A549 treated with GW870086 at 1 μM for 4 hours (cell line): ENCODE measurements around the gene PITPNM1. TPM values are rescaled to one million over a fixed set of nuclear protein-coding genes. Genes with fewer than 3 reads are reported as not detected.

ENCODE experiments used
- total RNA-seq: library from RNA; stranded (reverse); fragments of 200-300 nt; extraction: Qiagen RNA extraction; gene quantifications from 5 replicates; pipeline ENCODE4 v1.2.3, GENCODE V29; 2022; ENCODE audit warnings: low read depth

Gene PITPNM1
- 32.3 to 48.6 TPM (median 44.4 TPM) in 5 replicates for total RNA-seq

DNA sequence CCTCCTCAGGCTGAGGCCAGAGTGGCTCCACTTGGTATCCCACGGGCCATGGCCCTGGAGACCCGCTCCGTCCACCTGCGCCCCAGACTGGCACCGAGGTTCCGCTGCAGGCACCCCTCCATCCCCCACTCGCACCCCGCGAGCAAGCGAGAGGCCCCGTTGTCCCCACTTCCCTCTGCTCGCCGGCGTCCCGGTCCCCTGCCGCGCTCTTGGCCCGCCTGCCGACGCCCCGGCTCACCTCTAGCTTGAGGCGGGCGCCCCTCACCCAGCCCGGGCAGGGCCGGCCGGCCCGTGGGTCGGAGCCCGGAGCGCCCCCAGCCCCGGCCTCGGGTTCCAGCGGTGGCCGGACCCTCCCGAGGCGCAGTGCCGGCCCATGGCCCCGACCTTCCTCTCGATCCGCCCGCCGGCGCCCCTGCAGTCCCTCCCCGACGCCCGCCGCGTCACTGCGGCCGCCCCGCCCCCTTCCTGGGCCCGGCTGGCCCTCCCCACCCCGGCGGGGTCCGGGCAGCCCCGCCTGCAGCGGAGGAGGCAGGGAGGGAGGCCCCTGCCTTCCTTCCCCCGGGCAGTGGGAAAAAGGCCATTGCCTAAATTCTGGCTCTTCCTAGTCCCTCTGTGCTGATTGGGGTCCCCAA, at the start of gene PITPNM1:
Gene PITPNM1 (minus strand): TSS at position 414 of the 632 bp plus-strand sequence. CDS start 1,183 bp downstream, outside the sequence.

GRCh38 chr11:67522844-67523555, 17.8 kb upstream of the PITPNM1 start, which contains the start of gene CABP2:
TSS of gene CABP2 (minus strand) at chr11:67523446. CDS start at chr11:67523326, 120 bp downstream.

GRCh38 chr11:67507864-67508485, 2.8 kb upstream of the PITPNM1 start, which contains the start of gene CDK2AP2:
TSS of gene CDK2AP2 (minus strand) at chr11:67508162. CDS start at chr11:67508082, 80 bp downstream.

DNA sequence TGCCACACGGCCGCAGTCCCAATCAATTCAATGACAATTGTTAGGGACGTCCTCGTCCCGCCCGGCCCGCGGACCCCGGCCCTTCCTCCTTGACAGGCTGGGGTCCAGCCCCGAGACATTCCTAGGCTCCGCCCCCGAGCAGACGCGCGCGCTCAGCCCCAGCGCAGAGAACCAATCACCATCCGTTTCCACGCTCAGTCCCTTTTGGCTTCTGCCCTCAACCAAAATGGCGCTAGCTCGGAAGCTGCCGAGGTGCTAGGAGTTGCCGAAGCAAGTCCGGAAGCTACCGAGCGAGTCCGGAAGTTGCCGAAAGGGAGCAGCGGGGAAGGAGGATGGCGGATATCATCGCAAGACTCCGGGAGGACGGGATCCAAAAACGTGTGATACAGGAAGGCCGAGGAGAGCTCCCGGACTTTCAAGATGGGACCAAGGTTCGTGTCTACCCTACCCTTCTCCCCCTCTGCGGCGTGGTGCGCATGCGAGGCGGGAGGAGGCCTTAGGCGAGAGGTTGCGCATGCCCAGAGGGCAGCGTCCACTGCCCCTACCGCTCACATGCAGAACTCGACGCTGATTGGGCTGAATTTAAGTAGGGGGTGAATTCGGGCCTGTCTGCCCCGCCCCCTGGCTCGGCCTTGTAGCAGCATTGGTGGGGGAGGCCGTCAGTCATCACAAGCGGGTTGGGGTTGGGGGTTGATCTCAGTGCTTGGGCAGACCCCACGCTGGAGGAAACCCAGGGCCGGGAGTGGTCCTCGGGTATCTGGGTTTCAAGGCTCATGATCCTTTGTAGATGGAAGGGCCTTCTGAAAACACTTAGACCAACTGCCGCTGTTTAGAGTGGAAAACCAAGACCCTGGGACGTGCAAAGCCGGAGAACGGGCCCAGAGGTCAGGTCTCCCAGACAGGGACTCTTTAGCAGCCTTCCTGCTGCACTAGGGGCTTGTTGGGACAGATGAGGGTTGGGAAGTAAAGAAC, 22.1 kb downstream of the PITPNM1 start, which contains the start of gene AIP:
Gene AIP (plus strand): TSS at position 200 of the 972 bp plus-strand sequence. CDS start 133 bp downstream, at position 333.

GRCh38 chr11:67468759-67469507, 36.2 kb downstream of the PITPNM1 start, which contains the start of gene TMEM134:
TSS of gene TMEM134 (minus strand) at chr11:67469251. CDS start at chr11:67469192, 59 bp downstream.

DNA sequence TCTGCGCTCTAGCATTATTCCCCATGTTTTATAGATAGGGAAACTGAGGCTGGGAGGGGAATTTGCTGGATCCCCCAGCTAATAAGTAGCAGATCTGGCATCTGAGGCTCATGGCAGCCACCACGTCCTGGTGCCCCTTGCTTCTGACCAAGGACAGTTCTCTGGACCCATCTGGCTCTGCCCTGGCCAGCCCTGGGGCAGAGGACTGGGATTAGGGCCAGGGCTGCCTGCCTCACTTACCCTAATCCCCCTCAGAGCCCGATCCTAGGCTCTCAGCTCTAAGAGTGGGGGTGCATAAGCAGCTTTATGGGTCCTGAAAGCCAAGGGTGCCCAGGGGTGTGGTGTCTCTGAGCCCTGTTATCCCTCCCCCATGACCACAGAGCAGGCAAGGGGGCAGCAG, 50.1 kb downstream of the PITPNM1 start, which contains the start of gene CABP4:
Gene CABP4 (plus strand): TSS at position 301 of the 400 bp plus-strand sequence. CDS start 70 bp downstream, at position 371.

DNA sequence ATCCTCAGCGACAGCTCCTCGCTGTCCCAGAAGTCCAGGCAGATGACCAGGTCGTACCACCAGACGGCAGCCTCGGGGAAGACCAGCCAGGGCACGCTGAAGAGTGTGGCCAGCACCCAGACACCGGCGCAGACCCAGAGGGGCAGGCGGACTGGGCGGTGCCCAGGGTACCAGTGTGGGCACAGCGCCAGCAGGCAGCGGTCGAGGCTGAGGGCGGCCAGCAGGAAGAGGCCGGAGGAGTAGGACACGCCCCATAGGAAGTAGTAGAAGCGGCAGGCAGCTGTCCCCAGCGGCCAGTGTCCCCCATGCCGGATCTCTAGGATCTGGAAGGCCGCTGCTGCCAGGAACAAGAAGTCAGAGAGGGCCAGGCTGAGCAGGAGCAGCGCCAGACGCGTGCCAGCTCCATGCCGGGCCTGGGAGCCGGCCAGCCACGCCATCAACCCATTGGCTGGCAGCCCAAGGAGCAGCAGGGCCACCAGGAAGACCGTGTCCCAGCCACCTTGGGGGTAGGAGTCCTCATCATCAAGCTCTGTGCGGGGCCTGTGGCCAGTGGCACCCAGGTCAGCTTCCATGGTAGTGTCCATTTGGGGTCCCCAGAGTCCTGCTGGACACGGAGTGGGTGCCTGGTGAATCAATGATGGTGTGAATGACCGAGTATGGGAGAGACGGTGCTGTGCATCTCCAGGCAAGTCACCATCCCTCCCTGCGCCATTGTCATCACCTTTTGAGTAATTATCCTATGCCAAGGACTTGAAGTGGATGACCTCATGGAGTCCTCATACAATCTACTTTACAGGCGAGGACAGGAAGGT, 52.8 kb downstream of the PITPNM1 start, which contains the start of gene GPR152:
Gene GPR152 (minus strand): TSS at position 589 of the 812 bp plus-strand sequence. CDS start 5 bp downstream, at position 584.

Other genes with a start within 250 kb of the PITPNM1 start
- 25.8 to 39.1 TPM (median 36.4 TPM) in 5 replicates for gene GRK2, start 238.9 kb downstream of the PITPNM1 start, total RNA-seq
- gene ANKRD13D, start 216.1 kb downstream of the PITPNM1 start, total RNA-seq, result 18.7 to 29.1 TPM (median 26.9 TPM) in 5 replicates
- 16.6 to 32.1 TPM (median 27.6 TPM) in 5 replicates for gene SSH3, start 201.8 kb downstream of the PITPNM1 start, total RNA-seq
- 192 to 253 TPM (median 224 TPM) in 5 replicates for gene POLD4, start 151.8 kb downstream of the PITPNM1 start, total RNA-seq
- gene CLCF1, start 131.8 kb downstream of the PITPNM1 start, total RNA-seq, result 49.7 to 54.8 TPM (median 52.5 TPM) in 5 replicates
- gene RAD9A, start 113.4 kb downstream of the PITPNM1 start, total RNA-seq, result 23.3 to 34.3 TPM (median 31.1 TPM) in 5 replicates
- gene PPP1CA, start 103.5 kb downstream of the PITPNM1 start, total RNA-seq, result 267 to 305 TPM (median 288 TPM) in 5 replicates
- 0.09 to 0.16 TPM in 2 of 5 replicates, not detected in the others for gene TBC1D10C, start 101.3 kb downstream of the PITPNM1 start, total RNA-seq
- 0.14 to 0.19 TPM (median 0.14 TPM) in 5 replicates for gene CARNS1, start 89.7 kb downstream of the PITPNM1 start, total RNA-seq
- 41.3 to 50.1 TPM (median 47.5 TPM) in 5 replicates for gene RPS6KB2, start 76.9 kb downstream of the PITPNM1 start, total RNA-seq
- 0.15 to 0.36 TPM (median 0.23 TPM) in 5 replicates for gene PTPRCAP, start 67.7 kb downstream of the PITPNM1 start, total RNA-seq
- 49.1 to 60.0 TPM (median 56.1 TPM) in 5 replicates for gene CORO1B, start 61.9 kb downstream of the PITPNM1 start, total RNA-seq
- 0.08 TPM in 1 of 5 replicates, not detected in the others for gene GPR152, start 52.6 kb downstream of the PITPNM1 start, total RNA-seq
- gene CABP4, start 50.0 kb downstream of the PITPNM1 start, total RNA-seq, result not detected in 5 replicates
- gene TMEM134, start 36.1 kb downstream of the PITPNM1 start, total RNA-seq, result 50.2 to 66.2 TPM (median 60.8 TPM) in 5 replicates
- 39.1 to 45.8 TPM (median 45.1 TPM) in 5 replicates for gene AIP, start 22.3 kb downstream of the PITPNM1 start, total RNA-seq
- gene CDK2AP2, start 2.8 kb upstream of the PITPNM1 start, total RNA-seq, result 61.9 to 88.0 TPM (median 79.3 TPM) in 5 replicates
- not detected in 5 replicates for gene CABP2, start 18.1 kb upstream of the PITPNM1 start, total RNA-seq
- gene GSTP1, start 78.4 kb upstream of the PITPNM1 start, total RNA-seq, result 1,438 to 1,735 TPM (median 1,655 TPM) in 5 replicates
- gene NDUFV1, start 101.6 kb upstream of the PITPNM1 start, total RNA-seq, result 137 to 152 TPM (median 143 TPM) in 5 replicates
- 7.0 to 17.2 TPM (median 12.8 TPM) in 5 replicates for gene NUDT8, start 124.6 kb upstream of the PITPNM1 start, total RNA-seq
- not detected in 5 replicates for gene TBX10, start 134.4 kb upstream of the PITPNM1 start, total RNA-seq
- 0.77 to 1.8 TPM (median 1.4 TPM) in 5 replicates for gene ACY3, start 145.4 kb upstream of the PITPNM1 start, total RNA-seq
- not detected in 5 replicates for gene ALDH3B2, start 169.3 kb upstream of the PITPNM1 start, total RNA-seq